ENCODE results near the gene CHRNE. TPM values are rescaled to one million over a fixed set of nuclear protein-coding genes. Genes with fewer than 3 reads are reported as not detected.

The CHRNE gene
- total and polyA plus RNA-seq, 2 of the 4 experiments (the other 2 are of a cell fraction) = under 0.01 to 0.21 TPM

DNA sequence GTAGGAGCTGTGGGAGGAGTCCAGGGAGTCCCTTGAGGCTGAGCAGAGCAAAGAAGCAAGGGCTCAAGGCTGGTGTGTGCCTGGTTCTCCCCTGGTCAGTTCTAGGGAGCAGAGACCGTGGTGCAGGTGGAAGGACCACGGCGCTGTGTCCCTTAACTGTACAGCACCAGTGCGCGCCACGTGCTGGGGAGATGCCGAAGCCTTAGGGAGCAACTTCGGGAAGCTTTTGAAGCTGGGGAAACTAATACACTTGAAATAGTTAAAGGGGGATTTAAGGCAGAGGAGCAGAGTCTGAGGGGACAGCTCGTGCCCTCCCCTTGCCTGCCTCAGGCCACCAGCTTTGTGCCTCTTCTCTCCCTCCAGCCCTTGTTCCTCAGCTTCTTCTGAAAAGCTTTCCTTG, 42.2 kb downstream of the CHRNE start:
- H3K9ac ChIP-seq (ENCODE audit: low read depth, low read length) = no peak overlapping the region
- H2AK9ac ChIP-seq (replicated peaks; ENCODE audit: low read depth, low read length, poor library complexity) = no peak overlapping the region
- H3K14ac ChIP-seq (replicated peaks; ENCODE audit: low read depth, low read length) = no peak overlapping the region
- BruUV-seq (replicated peaks) = no TSS peak
- H4K8ac ChIP-seq (ENCODE audit: low read depth in 2 of 2, low read length in 2 of 2) = no peak overlapping the region
- no peak overlapping the region for H3K4me3 ChIP-seq (ENCODE audit: insufficient read depth, low read depth, low read length)
- in situ Hi-C loops (cut with MboI; ENCODE audit: low sequenced_read_pairs) (no loop called here), dilution Hi-C loops (cut with HindIII; ENCODE audit: low sequenced_read_pairs, unreplicated experiment) (no loop called here), intact Hi-C loops (cut with micrococcal nuclease) (no loop called here)
- no peak overlapping the region for H2BK20ac ChIP-seq (ENCODE audit: low read depth, low read length)
- peaks cover 10 to 66% of the 10 kb centered on the region in 2 experiments for H3K79me1 ChIP-seq (ENCODE audit: low read depth in 1 of 2, low read length in 2 of 2)
- WGBS, 2 experiments (ENCODE audit: extremely low coverage in 2 of 2, insufficient read length in 1 of 2) = 92% methylated on average over 9 of the region's 9 CpGs; no CpG with 5 or more reads in 1 of the 2 experiments
- peaks cover 29% of the 10 kb centered on the region for H4K20me1 ChIP-seq (ENCODE audit: insufficient read depth, low read length)
- ATAC-seq (ENCODE audit: low read depth) (no peak), DNase-seq (no peak)
- no peak overlapping the region for H3K4me2 ChIP-seq (ENCODE audit: low read depth, low read length)
- peaks cover 19% of the 10 kb centered on the region; the same call in 1 of the 2 replicates for H3K9me1 ChIP-seq (ENCODE audit: insufficient read depth, low read length)
- no peak overlapping the region for H3K56ac ChIP-seq (ENCODE audit: extremely low read depth, insufficient read depth, low read length)
- H3K36me3 ChIP-seq (ENCODE audit: control insufficient read depth, insufficient read depth, low read length) = peaks cover 3% of the 10 kb centered on the region; the same call in 1 of the 2 replicates
- H3K23ac ChIP-seq (ENCODE audit: low read depth, low read length) = no peak overlapping the region
- H4K5ac ChIP-seq (ENCODE audit: low read depth, low read length) = no peak overlapping the region
- no peak overlapping the region for H2BK120ac ChIP-seq (ENCODE audit: low read depth, low read length)
- H3K18ac ChIP-seq (ENCODE audit: low read depth, low read length) = no peak overlapping the region
- H3K4ac ChIP-seq (ENCODE audit: low read depth, low read length) = no peak overlapping the region
- no peak overlapping the region for H2AFZ ChIP-seq (replicated peaks; ENCODE audit: low read length, poor library complexity)
- H4K91ac ChIP-seq (ENCODE audit: insufficient read depth, low read depth, low read length) = no peak overlapping the region
- H3K9me3 ChIP-seq (ENCODE audit: control insufficient read depth, insufficient read depth, low read length) = no peaks in the 10 kb centered on the region
- H2BK15ac ChIP-seq (ENCODE audit: low read depth, low read length) = no peak overlapping the region
- ChIA-PET CTCF (interaction anchor here (0.8 kb wide), 1 partner anchor 602 kb away, joined by 3 read pairs; no protein-coding TSS in a partner anchor), POLR2A (ENCODE audit: unreplicated experiment) (no interaction called here)
- H3K27ac ChIP-seq (ENCODE audit: insufficient read depth, low read length) = no peak overlapping the region
- H3K27me3 ChIP-seq (ENCODE audit: control insufficient read depth, insufficient read depth, low read length) = no peaks in the 10 kb centered on the region
- H2AK5ac ChIP-seq (ENCODE audit: low read depth, low read length) = no peak overlapping the region
- no peak overlapping the region for H2BK5ac ChIP-seq (ENCODE audit: low read depth, low read length, poor library complexity, severe bottlenecking)
- TF ChIP-seq, protein P1, sequence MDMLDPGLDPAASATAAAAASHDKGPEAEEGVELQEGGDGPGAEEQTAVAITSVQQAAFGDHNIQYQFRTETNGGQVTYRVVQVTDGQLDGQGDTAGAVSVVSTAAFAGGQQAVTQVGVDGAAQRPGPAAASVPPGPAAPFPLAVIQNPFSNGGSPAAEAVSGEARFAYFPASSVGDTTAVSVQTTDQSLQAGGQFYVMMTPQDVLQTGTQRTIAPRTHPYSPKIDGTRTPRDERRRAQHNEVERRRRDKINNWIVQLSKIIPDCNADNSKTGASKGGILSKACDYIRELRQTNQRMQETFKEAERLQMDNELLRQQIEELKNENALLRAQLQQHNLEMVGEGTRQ (IDR thresholded peaks at IDR 0.05; ENCODE audit: low read depth, low read length) = no peak
- TF ChIP-seq RAD21 (IDR thresholded peaks at IDR 0.05; ENCODE audit: low read length) (no peak), CEBPB (IDR thresholded peaks at IDR 0.05; ENCODE audit: low read depth, low read length) (no peak), NFE2L2 (IDR thresholded peaks at IDR 0.05; ENCODE audit: low read depth, low read length) (no peak), CTCF (conservative IDR thresholded peaks at IDR 0.05; ENCODE audit: low read depth, low read length) (no peak), MXI1 (IDR thresholded peaks at IDR 0.05; ENCODE audit: borderline replicate concordance, low read depth, low read length) (no peak), CHD1 (IDR thresholded peaks at IDR 0.05; ENCODE audit: low read depth, low read length) (no peak), ELK1 (IDR thresholded peaks at IDR 0.05; ENCODE audit: borderline replicate concordance, low read depth, low read length) (no peak), MAFK (IDR thresholded peaks at IDR 0.05; ENCODE audit: low read depth, low read length) (no peak), RFX5 (IDR thresholded peaks at IDR 0.05; ENCODE audit: low read depth, low read length) (no peak), POLR2A (IDR thresholded peaks at IDR 0.05; ENCODE audit: low read depth, low read length) (no peak), MAZ (IDR thresholded peaks at IDR 0.05; ENCODE audit: borderline replicate concordance, low read depth, low read length) (no peak), RCOR1 (IDR thresholded peaks at IDR 0.05; ENCODE audit: insufficient replicate concordance, low read length) (no peak), FOS (IDR thresholded peaks at IDR 0.05; ENCODE audit: low read depth, low read length) (no peak), BHLHE40 (IDR thresholded peaks at IDR 0.05; ENCODE audit: low read depth, low read length) (no peak), SMC3 (IDR thresholded peaks at IDR 0.05; ENCODE audit: low read depth, low read length) (no peak)
- H3K4me1 ChIP-seq (ENCODE audit: control insufficient read depth, insufficient read depth, low read length) = peaks cover 10% of the 10 kb centered on the region; the same call in 1 of the 2 replicates
